Measurements from ENCODE around the gene ADM5.
"Not testable (repeated sequence)": the region's sequence is repeated elsewhere in the genome, so short reads cannot be mapped to it uniquely, and the experiment has no call there.

ADM5 gene

DNA sequence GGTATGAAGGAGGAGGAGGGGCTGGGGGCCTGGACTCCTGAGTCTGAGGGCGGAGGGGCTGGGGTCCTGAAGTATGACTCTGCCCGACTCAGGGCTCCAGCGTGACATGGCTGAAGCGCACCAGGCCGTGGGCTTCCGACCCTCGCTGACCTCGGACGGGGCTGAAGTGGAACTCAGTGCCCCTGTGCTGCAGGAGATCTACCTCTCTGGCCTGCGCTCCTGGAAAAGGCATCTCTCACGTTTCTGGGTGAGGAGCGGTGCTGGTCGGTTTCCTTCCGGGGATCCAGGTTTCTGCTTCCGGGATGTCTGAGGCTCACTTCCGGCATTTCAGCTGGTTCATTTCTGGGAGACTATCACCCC is 2.7 kb downstream of the ADM5 start:
- no peak for FAIRE-seq

DNA sequence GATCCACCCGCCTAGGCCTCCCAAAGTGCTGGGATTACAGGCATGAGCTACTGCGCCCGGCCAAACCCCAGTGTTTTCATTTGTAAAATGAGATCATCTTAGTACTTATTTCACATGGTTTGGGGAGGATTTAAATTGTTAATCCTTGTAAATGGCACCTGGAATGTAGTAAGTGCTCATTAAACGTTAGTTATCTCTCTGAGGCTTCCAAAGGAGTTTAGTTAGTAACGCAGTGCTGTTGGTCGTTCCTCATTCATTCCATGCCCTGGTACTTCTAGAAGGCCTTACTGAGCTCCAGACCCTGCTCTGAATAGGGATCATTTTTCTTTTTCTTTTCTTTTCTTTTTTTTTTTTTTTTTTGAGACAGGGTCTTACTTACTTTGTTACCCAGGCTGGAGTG is 6.7 kb downstream of the ADM5 start:
- no peak for FAIRE-seq
- DNase-seq (ENCODE audit: extremely low spot score, insufficient read length, low read depth) = no peak

More for the DNA sequence above, 2.7 kb downstream of the ADM5 start:
- no peak for DNase-seq (ENCODE audit: extremely low spot score, insufficient read length, low read depth)

DNA sequence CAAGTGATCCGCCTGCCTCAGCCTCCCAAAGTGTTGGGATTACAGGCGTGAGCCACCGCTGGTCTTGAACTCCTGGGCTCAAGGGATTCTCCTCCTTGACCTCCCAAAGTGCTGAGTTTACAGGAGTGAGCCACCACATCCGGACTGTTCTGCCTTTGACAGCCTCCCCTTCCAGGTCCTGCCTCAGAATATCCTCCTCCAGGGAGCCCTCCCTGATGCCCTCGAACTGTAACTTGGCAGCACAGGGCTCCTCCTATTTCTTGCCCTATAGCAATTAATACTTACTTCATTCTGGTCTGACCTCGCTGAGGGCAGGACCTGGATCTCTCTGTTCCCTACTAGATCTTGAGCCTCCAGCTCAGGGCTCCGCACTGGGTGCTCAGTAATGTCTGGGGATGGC is 7.5 kb downstream of the ADM5 start:
- FAIRE-seq (no peak), DNase-seq (ENCODE audit: extremely low spot score, insufficient read length, low read depth) (no peak)

DNA sequence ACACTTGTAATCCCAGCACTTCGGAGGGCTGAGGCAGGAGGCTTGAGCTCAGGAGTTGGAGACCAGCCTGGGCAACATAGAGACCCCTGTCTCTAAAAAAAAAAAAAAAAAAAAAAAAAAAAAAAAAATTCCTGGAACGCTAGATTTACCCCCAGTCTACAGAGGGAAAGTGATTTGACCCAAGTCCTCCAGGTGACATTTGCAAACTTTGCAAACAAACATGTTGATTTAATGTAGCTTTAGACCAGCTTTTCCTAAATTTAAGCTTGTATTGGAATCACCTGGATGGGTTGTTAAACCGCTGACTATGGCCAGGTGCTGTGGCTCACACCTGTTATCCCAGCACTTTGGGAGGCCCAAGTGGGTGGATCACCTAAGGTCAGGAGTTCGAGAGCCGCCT is 10.0 kb downstream of the ADM5 start:
- FAIRE-seq = no peak
- no peak for DNase-seq (ENCODE audit: extremely low spot score, insufficient read length, low read depth)

DNA sequence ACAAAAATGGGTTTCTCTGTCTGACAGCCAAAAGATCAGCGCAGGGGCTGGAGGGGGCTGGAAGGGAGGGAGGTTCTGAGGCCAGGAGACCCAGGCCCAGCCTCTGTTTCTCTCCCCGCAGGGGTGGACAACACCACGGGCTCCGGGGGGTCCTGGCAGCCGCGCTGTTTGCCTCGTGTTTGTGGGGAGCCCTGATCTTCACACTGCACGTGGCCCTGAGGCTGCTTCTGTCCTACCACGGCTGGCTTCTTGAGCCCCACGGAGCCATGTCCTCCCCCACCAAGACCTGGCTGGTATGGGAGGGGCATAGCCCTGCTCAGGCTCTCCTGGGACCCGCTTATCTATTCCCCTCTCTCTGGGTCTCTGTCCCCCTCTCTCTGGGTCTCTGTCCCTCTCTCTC is 11.2 kb downstream of the ADM5 start:
- FAIRE-seq = no peak
- no peak for DNase-seq (ENCODE audit: extremely low spot score, insufficient read length, low read depth)

DNA sequence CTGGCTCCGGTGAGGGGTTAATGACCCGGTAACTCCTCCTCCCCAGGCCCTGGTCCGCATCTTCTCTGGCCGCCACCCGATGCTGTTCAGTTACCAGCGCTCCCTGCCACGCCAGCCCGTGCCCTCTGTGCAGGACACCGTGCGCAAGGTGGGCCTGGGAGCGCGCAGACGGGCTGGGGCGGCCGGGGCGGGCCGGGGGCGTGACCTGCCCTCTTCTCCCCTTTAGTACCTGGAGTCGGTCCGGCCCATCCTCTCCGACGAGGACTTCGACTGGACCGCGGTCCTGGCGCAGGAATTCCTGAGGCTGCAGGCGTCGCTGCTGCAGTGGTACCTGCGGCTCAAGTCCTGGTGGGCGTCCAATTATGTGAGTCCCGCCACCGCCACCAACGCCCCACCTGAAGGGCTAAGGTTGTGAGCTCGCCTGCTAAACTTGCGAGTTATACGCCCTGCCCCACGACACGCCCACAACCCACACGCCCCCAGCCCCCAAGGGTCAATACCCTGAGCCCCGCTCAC is 11.9 kb downstream of the ADM5 start:
- DNase-seq (ENCODE audit: extremely low spot score, insufficient read length, low read depth) = no peak
- no peak for FAIRE-seq

DNA sequence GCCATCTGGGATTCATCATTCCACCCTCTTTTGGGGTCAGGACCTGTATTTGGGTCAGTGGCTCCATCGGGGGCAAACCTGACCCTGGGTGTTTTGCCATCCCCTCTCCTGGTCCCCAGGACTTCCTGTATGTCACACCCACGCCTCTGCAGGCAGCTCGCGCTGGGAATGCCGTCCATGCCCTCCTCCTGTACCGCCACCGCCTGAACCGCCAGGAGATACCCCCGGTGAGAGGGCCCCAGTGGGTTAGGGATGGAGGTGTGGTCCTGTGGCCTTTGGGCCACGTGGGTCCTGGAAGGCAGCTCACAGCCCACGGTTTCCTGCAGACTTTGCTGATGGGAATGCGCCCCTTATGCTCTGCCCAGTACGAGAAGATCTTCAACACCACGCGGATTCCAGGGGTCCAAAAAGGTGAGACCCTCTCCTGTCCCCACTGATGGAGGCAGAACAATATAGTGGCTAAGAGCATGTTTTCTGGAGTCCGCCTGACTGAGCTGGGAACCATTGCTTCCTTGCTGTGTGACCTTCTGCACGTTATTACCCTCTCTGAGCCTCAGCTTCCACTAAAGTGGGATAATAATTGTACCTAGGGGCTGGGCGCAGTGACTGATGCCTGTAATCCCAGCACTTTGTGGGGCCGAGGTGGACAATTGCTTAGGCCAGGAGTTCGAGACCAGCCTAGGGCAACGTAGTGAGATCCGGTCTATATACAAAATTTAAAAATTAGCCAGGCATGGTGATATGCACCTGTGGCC is 15.7 kb downstream of the ADM5 start:
- DNase-seq (ENCODE audit: extremely low spot score, insufficient read length, low read depth) (no peak), FAIRE-seq (no peak)

DNA sequence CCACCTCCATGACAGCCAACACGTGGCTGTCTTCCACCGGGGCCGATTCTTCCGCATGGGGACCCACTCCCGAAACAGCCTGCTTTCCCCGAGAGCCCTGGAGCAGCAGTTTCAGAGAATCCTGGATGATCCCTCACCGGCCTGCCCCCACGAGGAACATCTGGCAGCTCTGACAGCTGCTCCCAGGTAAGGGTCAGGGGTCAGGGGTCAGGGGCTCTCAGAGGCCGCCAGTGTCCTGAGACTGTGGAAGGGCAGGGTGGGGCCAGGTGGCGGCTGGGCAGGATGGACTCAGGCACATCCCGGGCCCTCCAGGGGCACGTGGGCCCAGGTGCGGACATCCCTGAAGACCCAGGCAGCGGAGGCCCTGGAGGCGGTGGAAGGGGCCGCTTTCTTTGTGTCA is 16.5 kb downstream of the ADM5 start:
- no peak for DNase-seq (ENCODE audit: extremely low spot score, insufficient read length, low read depth)
- no peak for FAIRE-seq

DNA sequence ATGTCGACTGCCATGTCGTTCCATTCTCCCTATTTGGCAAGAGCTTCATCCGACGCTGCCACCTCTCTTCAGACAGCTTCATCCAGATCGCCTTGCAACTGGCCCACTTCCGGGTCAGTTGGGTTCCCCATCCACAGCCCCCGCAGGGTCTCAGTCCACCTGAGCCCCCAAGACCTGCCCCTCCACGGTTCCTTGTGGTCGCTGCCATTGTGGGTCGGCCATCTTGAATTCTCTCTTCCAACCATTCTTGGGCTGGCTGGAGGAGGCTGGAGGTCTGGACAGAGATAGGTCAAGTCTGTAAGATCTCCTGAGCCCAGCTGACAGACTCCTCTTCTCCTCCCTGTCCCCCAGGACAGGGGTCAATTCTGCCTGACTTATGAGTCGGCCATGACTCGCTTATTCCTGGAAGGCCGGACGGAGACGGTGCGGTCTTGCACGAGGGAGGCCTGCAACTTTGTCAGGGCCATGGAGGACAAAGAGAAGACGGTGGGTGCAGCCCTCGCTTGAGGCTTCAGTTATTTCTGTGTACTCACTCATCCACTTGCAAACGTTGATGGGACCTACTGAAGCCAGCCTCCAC is 21.1 kb downstream of the ADM5 start:
- no peak for FAIRE-seq
- DNase-seq (ENCODE audit: extremely low spot score, insufficient read length, low read depth) = no peak

DNA sequence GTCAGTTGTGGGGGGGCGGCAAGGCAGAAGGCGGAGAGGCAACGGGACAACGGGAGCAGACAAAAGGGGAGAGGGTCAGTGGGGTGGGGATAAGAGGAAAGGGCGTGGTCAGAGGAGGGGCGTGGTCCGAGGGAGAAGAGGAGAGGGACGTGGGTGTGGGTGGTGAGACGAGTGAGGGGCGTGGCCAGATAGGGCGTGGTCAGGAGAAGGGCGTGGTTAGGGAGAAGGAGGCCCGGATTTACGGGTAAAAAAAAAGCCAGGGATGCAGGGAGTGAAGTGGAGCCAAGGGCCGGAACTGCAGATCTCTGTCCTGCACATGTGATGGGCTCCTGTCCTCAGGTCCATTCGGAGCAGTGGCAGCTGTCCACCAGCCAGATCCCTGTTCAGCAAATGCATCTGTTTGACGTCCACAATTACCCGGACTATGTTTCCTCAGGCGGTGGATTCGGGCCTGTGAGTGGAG is 23.0 kb downstream of the ADM5 start:
- DNase-seq (ENCODE audit: extremely low spot score, insufficient read length, low read depth) (no peak), FAIRE-seq (no peak)

DNA sequence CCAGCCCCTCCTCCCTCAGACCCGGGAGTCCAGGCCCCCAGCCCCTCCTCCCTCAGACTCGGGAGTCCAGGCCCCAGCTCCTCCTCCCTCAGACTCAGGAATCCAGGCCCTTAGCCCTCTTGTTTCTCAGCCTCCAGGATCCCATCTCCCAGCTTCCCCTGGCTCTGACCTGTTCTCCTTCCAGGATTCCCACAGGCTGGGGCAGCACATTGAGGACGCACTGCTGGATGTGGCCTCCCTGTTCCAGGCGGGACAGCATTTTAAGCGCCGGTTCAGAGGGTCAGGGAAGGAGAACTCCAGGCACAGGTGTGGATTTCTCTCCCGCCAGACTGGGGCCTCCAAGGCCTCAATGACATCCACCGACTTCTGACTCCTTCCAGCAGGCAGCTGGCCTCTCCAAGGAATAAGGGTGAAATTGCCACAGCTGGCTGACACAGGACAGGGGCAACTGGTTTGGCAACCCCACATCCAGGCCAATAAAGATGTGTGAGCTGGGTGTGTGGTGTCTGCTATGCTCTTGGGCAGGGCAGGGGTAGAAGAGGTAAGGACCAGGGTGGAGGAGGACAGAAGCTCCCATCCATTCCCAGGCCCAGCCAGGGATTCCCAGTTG is 23.9 kb downstream of the ADM5 start:
- DNase-seq (ENCODE audit: extremely low spot score, insufficient read length, low read depth) (no peak), FAIRE-seq (no peak)

DNA sequence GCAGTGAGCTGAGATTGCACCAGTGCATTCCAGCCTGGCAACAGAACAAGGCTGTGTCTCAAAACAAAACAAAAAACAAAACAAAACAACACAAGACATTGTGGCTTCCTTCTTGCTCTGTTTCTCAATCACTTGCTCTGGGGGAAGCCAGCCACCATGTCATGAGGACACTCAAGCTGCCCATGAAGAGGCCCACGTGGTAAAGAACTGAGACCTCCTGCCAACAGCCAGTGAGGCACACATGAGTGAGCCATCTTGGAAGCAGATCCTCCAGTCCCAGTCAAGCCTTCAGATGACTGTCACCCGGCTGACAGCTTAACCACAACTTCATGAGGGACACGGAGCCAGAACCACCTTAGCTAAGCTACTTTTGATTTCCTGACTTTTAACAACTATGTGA is 26.8 kb downstream of the ADM5 start:
- no peak for DNase-seq (ENCODE audit: extremely low spot score, insufficient read length, low read depth)
- no peak for FAIRE-seq

DNA sequence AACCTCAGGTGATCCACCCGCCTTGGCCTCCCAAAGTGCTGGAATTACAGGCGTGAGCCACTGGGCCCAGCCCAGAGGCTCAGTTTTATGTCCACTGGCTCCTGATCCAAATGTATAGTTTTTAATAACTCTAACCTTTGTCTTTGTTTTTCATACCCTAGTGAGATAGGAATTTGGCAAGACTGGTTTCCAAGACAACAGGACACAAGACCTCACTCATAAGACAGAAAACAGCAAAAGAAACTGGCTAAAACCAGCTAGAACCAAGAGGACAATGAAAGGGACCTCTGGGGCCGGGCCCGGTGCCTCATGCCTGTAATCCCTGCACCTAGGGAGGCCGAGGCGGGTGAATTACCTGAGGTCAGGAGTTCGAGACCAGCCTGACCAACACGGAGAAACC is 29.1 kb downstream of the ADM5 start:
- DNase-seq (ENCODE audit: extremely low spot score, insufficient read length, low read depth) (no peak), FAIRE-seq (no peak)

DNA sequence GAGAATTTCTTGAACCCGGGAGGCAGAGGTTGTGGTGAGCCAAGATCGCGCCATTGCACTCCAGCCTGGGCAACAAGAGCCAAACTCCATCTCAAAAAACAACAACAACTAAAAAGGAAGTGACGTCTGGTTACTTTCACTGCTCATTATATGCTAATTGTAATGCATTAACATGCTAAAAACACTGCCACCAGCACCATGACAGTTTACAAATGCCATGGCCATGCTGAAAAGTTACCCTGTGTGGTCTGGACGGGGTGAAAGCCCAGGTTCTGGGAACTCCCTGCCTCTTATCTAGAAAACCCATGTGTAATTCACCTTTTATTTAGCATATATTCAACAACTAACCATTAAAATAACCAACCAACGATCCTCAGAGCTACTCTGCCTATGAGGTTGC is 29.6 kb downstream of the ADM5 start:
- DNase-seq (ENCODE audit: extremely low spot score, insufficient read length, low read depth) (no peak), FAIRE-seq (no peak)

DNA sequence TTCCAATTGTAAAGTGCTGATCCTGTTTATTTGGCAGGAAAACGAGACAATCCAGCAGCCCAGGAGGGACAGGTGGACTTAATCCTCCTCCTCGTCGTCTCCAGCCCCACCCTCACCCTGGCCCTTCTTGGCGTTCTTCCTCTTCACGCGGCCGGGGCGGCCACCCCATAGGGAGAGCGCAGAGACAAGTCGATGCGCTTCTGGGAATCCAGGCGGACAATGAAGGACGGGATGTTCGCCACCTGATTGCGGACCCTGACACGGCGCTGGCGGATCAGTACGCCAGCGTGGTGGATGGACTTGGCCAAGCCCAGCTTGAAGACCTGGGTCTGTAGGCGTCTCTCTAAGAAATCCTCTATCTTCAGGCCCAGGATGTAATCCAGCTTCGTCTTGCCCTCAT is 30.0 kb downstream of the ADM5 start:
- FAIRE-seq; DNase-seq (ENCODE audit: extremely low spot score, insufficient read length, low read depth): not testable (repeated sequence)

DNA sequence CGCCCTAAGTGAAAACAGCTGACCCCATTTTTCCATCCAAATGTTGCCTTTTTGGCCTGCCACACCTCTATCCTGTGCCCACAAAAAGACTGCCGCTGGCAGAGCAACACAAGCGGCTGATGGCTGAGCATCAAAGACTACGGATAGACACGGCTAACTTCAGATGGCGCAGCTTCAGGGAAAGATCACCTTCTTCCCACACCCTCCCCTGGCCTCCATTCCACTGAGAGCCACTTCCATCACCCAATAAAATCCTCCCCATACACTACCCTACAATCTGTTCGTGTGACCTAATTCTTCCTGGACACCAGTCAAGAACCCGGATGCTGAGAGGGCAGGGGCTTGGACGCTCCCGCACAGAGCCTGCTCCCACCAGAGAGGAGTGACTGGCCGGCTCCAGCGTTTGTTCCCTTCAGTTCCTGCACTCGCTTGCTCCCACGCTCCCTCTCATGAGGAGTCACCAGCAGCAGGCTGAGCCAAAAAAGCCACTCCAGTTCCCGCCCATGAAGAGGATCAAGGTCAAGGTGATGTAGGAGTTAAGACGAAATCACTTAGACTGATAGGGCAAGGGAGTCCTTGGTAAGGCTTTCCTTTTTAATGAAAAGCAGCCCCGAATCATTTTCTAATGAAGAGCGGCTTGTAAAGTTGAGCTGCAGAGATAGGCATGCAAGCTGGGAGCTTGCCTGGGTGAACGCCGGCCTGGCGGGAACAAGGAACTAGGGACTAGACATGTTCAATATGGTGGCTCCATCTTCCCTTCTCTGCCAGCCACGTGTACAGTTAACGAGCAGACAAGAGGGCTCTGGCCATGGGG is 38.0 kb downstream of the ADM5 start:
- no peak for FAIRE-seq
- no peak for DNase-seq (ENCODE audit: extremely low spot score, insufficient read length, low read depth)

DNA sequence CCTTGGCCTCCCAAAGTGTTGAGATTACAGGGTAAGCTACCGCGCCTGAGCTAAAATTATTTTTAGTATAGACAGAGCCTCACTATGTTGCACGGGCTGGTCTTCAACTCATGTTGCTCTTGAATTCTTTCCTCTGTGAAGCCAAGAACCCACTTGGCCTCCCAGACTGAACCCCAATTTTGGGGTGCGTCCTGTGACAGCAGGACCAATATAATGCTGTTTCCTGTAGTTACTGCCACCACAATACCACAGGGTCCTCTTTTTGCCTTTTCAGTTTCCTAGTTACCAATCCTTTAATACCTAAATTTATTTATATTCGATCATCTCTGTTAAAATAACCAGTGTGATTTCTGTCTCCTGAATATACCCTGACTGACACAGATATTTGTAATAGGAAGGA is 40.8 kb downstream of the ADM5 start:
- FAIRE-seq (no peak), DNase-seq (ENCODE audit: extremely low spot score, insufficient read length, low read depth) (no peak)

DNA sequence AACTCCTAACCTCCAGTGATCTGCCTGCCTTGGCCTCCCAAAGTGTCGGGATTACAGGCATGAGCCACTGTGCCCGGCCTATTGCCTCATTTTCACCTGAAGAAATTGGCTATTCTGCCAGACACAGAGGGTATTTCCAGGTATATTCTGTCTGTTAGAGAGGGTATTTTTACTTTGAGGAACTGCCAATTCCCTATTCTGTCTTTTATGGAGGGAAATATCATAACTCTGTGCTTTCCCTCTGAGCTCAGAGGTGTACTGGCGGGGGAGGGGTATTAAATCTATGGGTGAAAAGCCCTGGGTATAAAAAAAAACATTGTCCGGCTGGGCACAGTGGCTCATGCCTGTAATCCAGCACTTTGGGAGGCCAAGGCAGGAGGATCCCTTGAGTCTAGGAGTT is 48.9 kb downstream of the ADM5 start:
- DNase-seq (ENCODE audit: extremely low spot score, insufficient read length, low read depth) = no peak
- no peak for FAIRE-seq

DNA sequence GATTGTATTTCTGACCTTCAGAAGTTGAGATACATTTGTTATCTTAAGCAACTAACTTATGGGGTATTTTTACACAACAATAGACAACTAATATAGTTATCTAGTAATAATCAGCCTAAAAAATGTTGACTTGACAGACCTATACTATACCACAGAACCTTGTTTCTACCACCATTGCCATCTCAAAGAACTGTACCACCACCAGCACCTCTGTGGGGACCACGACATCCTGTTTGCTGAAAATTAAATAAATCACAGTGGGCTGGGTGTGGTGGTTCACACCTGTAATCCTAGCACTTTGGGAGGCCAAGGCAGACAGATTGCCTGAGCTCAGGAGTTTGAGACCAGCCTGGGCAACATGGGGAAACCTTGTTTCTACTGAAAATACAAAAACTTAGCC is 49.7 kb downstream of the ADM5 start:
- FAIRE-seq = no peak
- no peak for DNase-seq (ENCODE audit: extremely low spot score, insufficient read length, low read depth)

DNA sequence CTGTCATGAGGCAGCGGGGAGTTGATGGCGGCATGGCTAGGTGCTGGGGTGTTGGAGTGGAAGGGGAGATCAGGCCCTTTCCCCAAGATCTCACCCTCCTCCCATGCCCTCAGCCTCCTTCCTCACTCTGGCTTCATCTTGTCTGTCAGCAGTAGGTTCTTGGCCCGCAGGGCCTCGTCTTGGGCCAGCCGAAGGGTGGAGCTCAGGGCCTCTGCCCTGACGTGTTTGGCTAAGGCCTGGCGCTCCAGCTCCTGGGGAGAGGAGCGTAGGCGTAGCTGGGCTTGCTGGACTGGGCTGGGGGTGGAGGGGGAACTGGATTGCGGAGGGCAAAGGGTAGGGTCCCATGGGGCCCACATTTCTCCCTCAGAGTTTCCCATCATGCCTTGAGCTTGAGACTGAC is 50.5 kb downstream of the ADM5 start:
- no peak for DNase-seq (ENCODE audit: extremely low spot score, insufficient read length, low read depth)
- no peak for FAIRE-seq
